Measurements from ENCODE around the gene EFNA5. TPM values are rescaled to one million over a fixed set of nuclear protein-coding genes. Genes with fewer than 3 reads are reported as not detected.
A peak's percentile ranks its signal among the peaks of the same experiment; 100 is the strongest.

The EFNA5 gene
- total and polyA plus RNA-seq, 2 donors from 2014 or later = 5.9 to 54.4 TPM

- H3K4me1 ChIP-seq (ENCODE audit: control insufficient read depth in 2 of 3, insufficient read depth in 2 of 3, low read depth in 1 of 3, low read length in 3 of 3) = peaks cover 0 to 3% (median 0%) of the 10 kb centered on the region in 3 donors
- no peak for TF ChIP-seq CTCF (IDR thresholded peaks at IDR 0.05; ENCODE audit: borderline replicate concordance, extremely low read depth, insufficient read depth)
- DNase-seq (no peak), FAIRE-seq (no peak)
- no peaks in the 10 kb centered on the region for H3K27me3 ChIP-seq (ENCODE audit: control insufficient read depth, insufficient read depth, low read length)
- H3K4me3 ChIP-seq (ENCODE audit: low read length in 3 of 3) = no peak overlapping the region
- no peak overlapping the region for H3K9ac ChIP-seq (ENCODE audit: low read length in 3 of 3)
- H3K27ac ChIP-seq (ENCODE audit: low read depth in 2 of 2, low read length in 2 of 2) = no peak overlapping the region
- H3K36me3 ChIP-seq (ENCODE audit: control insufficient read depth in 2 of 3, insufficient read depth in 3 of 3, low read length in 3 of 3) = no peaks in the 10 kb centered on the region
- intact Hi-C loops (cut with DNase I) = no loop called here
- no peaks in the 10 kb centered on the region for H3K9me3 ChIP-seq (ENCODE audit: control insufficient read depth in 2 of 3, insufficient read depth in 1 of 3, low read length in 3 of 3)
These were observed 88.1 kb downstream of the EFNA5 start for GRCh38 chr5:107582625-107583024.

GRCh38 chr5:107580889-107581820, 89.6 kb downstream of the EFNA5 start:
- Histone ChIP-seq H3K9ac (ENCODE audit: low read length in 3 of 3) (no peak overlapping the region), H3K27me3 (ENCODE audit: control insufficient read depth, insufficient read depth, low read length) (no peaks in the 10 kb centered on the region), H3K36me3 (ENCODE audit: control insufficient read depth in 2 of 3, insufficient read depth in 3 of 3, low read length in 3 of 3) (no peaks in the 10 kb centered on the region), H3K27ac (ENCODE audit: low read depth in 2 of 2, low read length in 2 of 2) (no peak overlapping the region), H3K4me3 (ENCODE audit: low read length in 3 of 3) (no peak overlapping the region), H3K9me3 (ENCODE audit: control insufficient read depth in 2 of 3, insufficient read depth in 1 of 3, low read length in 3 of 3) (no peaks in the 10 kb centered on the region), H3K4me1 (ENCODE audit: control insufficient read depth in 2 of 3, insufficient read depth in 2 of 3, low read depth in 1 of 3, low read length in 3 of 3) (peaks cover 0 to 3% (median 0%) of the 10 kb centered on the region in 3 donors)
- no peak for FAIRE-seq
- peak in 1 of 5 donors; percentile 69 for DNase-seq
- TF ChIP-seq CTCF (IDR thresholded peaks at IDR 0.05; ENCODE audit: borderline replicate concordance, extremely low read depth, insufficient read depth) = no peak
- intact Hi-C loops (cut with DNase I) = no loop called here

GRCh38 chr5:107578051-107578635, 92.6 kb downstream of the EFNA5 start:
- Histone ChIP-seq H3K27me3 (ENCODE audit: control insufficient read depth, insufficient read depth, low read length) (no peaks in the 10 kb centered on the region), H3K9me3 (ENCODE audit: control insufficient read depth in 2 of 3, insufficient read depth in 1 of 3, low read length in 3 of 3) (no peaks in the 10 kb centered on the region), H3K4me3 (ENCODE audit: low read length in 3 of 3) (no peak overlapping the region), H3K4me1 (ENCODE audit: control insufficient read depth in 2 of 3, insufficient read depth in 2 of 3, low read depth in 1 of 3, low read length in 3 of 3) (peaks cover 0 to 3% (median 0%) of the 10 kb centered on the region in 3 donors), H3K27ac (ENCODE audit: low read depth in 2 of 2, low read length in 2 of 2) (peak overlapping the region in 1 of 2 donors; percentile 10), H3K9ac (ENCODE audit: low read length in 3 of 3) (no peak overlapping the region), H3K36me3 (ENCODE audit: control insufficient read depth in 2 of 3, insufficient read depth in 3 of 3, low read length in 3 of 3) (no peaks in the 10 kb centered on the region)
- FAIRE-seq (no peak), DNase-seq (no peak)
- intact Hi-C loops (cut with DNase I) = no loop called here
- TF ChIP-seq CTCF (IDR thresholded peaks at IDR 0.05; ENCODE audit: borderline replicate concordance, extremely low read depth, insufficient read depth) = no peak

Measured in kidney (tissue), 14 donors.